Endometrial microvascular endothelial cells (primary cell): ENCODE data around the gene PGRMC1. TPM values are rescaled to one million over a fixed set of nuclear protein-coding genes. Genes with fewer than 3 reads are reported as not detected.
"Not testable (repeated sequence)": the region's sequence is repeated elsewhere in the genome, so short reads cannot be mapped to it uniquely, and the experiment has no call there.

ENCODE experiments used
- in situ Hi-C: cut with HindIII; loops from 2 replicates; pipeline ENCODE4 v1.10.0; 2017; ENCODE audit warnings: low sequenced_read_pairs, low pct_unique_long_range_greater_than_20kb; ENCODE audit errors: inconsistent ontology term
- total RNA-seq: library from RNA; depleted of rRNA; stranded (reverse); fragments of >200 nt; gene quantifications from one replicate; pipeline ENCODE4 v1.2.3, GENCODE V29; 2015; ENCODE audit errors: inconsistent ontology term

PGRMC1 gene
- total RNA-seq = 77.0 TPM

GRCh38 chrX:119235872-119236622 lies at the start of gene PGRMC1:
Gene PGRMC1, plus strand, starts transcription at chrX:119236285. Its CDS starts 79 bp downstream, at chrX:119236364.
- in situ Hi-C loops = no loop called here

GRCh38 chrX:119186763-119187162 lies 49.3 kb upstream of the PGRMC1 start:
- in situ Hi-C loops = no loop called here

DNA sequence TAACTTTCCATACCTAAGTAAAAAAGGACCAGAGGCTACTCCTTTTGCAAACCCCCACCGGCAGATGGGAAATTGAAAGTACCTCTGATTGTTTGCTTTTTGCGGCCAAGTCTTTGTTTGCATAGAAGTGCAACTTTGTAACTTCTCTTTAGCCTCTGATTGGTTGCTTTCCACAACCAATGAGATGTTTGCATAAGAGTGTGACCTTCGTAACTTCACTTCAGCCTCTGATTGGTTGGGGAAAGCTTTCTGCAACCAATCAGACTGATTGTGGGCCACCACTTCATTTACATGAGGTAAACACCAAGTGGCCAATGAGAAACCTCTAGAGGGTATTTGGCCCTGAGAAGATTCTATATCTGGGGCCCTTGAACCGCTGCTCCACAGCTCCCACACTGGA lies 48.8 kb upstream of the PGRMC1 start:
- in situ Hi-C loops = no loop called here

DNA sequence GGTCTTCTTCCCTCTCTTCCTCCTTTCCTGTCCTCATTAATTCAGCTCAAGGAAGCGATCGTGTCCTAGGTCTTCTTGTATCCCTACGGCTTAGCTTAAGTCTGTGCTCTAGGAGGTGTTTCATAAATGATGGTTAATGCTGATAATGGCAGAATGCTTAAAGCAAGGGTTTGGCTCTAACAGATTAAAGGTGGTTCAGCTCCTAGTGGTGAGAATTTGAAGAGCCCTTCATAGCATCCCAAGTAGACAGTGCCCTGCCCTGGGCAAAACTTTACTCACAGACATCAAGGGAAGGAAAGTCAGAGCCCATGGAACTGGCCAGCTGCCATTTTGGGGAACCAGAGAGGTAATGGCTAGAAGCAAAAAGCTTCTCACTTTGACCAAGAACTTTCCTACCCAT lies 47.0 kb upstream of the PGRMC1 start:
- in situ Hi-C loops = no loop called here

GRCh38 chrX:119189595-119189994 lies 46.5 kb upstream of the PGRMC1 start:
- in situ Hi-C loops = no loop called here

GRCh38 chrX:119190091-119190681 lies 45.9 kb upstream of the PGRMC1 start:
- in situ Hi-C loops = no loop called here

DNA sequence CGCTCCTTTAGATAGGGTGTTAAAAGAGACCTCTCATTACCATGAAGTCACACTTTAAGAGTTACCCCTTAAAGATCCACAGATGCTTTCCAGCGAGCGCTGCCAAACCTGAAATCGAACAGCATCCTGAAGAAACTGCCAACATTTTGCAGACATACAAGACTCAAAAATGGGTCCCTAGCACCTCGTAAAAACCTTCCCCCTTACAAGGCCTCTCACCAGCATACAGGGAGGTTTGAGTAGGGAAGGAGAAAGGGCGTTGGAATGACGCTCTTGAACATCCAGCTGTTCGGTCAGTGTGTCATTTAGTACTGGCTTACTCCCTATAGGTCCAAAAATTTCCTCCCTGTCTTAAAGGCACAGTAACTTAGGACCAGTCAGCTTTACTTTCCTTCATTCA lies 45.3 kb upstream of the PGRMC1 start:
- in situ Hi-C loops = no loop called here

GRCh38 chrX:119194621-119195020 lies 41.5 kb upstream of the PGRMC1 start:
- in situ Hi-C loops = no loop called here

DNA sequence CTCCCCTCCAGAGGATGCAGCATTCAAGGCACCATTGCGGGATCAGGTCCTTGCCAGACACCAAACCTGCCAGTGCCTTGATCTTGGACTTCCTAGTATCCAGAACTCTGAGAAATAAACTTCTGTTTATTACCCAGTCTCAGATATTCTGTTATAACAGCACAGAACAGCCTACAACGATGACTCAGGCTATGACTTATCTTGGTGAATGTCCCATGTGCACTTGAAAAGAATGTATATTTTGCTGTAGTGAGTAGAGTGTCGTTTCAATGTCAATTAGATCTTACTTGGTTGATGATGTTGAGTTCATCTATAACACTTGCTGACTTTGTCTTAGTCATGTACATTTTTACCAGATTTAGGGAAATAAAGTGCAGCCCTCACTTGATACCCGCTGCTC lies 34.5 kb upstream of the PGRMC1 start:
- in situ Hi-C loops = no loop called here

DNA sequence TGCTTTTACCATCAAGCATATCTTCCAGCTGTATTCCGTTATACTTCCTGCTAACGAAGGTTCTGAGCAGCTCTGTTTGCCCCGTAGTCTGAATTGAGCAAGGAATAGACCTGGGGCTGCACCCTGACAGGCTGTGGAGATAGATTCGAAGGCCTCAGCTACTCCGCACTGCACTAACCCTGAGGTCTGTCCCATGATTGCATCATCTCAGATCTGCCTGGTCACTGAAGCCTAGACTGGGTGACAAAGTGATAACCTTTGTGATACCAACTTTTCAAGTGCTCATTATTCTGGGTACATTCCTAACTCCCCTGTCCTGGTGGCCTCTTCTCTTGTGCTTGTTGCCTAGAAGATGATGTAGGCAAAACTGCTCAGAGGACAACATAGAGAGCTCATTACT lies 29.9 kb upstream of the PGRMC1 start:
- in situ Hi-C loops = no loop called here

GRCh38 chrX:119207483-119207882 lies 28.6 kb upstream of the PGRMC1 start:
- in situ Hi-C loops = not testable (repeated sequence)

GRCh38 chrX:119208401-119209057 lies 27.6 kb upstream of the PGRMC1 start:
- in situ Hi-C loops = no loop called here

DNA sequence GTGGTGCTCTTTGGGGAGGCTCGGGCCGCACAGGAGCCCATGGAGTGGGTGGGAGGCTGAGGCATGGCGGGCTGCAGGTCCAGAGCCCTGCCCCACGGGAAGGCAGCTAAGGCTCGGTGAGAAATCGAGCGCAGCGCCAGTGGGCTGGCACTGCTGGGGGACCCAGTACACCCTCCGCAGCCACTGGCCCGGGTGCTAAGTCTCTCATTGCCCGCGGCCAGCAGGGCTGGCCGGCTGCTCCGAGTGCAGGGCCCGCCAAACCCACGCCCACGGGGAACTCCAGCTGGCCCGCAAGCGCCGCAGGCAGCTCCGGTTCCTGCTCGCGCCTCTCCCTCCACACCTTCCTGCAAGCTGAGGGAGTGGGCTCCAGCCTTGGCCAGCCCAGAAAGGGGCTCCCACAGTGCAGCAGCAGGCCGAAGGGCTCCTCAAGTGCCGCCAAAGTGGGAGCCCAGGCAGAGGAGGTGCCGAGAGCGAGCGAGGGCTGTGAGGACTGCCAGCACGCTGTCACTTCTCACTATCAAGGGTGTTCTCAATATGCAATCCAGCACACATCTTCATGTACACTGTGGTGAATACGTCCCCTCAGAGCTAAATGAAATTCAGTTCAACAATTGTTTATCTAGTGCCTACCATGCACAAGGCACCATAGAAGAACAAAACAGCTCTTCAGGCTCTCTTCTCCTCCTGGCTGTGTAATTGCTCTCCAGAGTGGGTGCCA lies 25.0 kb upstream of the PGRMC1 start:
- in situ Hi-C loops = not testable (repeated sequence)

DNA sequence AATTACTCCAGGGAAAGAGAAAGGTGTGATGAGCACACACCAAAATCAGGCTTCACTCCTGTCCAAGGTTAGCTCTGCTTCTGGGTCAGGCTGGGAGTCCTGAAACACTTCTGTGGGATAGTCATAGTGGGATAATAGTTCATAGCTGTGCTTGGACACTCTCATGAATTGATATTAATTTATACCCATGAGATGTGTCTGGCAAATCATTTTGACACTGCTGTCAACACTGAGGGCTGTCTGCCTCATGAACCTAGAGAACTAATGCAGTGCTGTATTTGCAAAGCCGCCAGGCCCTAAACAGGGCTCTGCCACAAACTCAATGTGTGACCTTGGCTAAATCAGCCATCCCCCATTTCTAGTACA lies 24.5 kb upstream of the PGRMC1 start:
- in situ Hi-C loops = no loop called here

DNA sequence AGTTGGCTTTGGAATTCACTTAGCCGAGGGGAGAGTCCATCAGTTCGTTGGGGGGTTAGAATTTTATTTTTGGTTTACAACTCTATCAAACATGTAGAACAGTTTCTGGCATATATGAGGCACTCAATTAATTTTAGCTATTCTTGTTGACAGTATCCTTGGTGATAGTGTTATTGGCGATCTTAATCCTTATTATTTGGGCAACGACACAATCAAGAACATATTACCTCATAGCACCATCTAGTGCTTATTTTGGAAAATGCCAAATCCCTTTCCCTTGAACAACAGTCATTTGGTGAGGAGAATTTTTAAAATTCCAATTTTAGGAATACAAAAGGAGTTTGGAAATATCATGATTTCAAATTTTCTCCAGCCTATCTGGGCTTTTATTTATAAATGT lies 17.9 kb upstream of the PGRMC1 start:
- in situ Hi-C loops = no loop called here

DNA sequence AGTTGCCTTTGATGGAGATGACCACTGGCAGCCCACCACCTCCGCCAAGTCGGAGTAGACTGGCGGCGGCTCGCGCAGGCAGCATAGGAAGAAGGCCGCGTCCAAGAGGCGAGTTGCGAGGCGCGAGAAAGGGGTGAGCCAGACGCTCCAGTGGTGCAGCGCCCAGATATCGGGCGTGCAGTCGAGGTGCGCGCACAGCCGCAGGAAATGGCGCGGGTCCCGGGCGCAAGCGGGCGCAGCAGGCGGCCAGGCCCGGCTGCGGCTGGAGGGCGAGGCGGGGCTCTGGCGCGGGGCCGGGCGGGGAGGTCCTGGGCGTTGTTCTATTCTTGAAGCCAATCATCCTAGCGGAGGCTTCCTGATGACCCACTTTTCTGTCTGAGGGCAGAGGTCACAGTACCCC lies 13.2 kb upstream of the PGRMC1 start:
- in situ Hi-C loops = no loop called here

GRCh38 chrX:119223783-119224182 lies 12.3 kb upstream of the PGRMC1 start:
- in situ Hi-C loops = no loop called here

DNA sequence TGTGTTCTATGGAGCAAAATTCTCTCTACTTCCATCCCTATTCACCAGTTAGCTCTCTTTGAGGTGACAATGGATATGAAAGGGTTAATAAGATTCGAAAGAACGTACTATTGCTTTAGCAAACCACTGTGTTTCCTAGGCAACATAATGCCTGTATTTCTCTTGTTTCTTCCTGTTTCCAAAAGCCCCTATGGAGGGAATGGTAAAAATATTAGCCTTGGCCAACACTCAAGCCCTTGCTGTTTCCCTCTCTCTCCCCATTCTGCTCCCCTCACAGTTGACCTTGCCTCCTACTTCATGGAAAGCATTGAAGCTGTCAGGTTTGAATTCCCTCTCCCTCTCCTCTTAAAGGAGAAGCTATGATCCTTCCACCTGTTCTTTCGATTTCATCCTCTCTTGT lies 9.6 kb upstream of the PGRMC1 start:
- in situ Hi-C loops = no loop called here

DNA sequence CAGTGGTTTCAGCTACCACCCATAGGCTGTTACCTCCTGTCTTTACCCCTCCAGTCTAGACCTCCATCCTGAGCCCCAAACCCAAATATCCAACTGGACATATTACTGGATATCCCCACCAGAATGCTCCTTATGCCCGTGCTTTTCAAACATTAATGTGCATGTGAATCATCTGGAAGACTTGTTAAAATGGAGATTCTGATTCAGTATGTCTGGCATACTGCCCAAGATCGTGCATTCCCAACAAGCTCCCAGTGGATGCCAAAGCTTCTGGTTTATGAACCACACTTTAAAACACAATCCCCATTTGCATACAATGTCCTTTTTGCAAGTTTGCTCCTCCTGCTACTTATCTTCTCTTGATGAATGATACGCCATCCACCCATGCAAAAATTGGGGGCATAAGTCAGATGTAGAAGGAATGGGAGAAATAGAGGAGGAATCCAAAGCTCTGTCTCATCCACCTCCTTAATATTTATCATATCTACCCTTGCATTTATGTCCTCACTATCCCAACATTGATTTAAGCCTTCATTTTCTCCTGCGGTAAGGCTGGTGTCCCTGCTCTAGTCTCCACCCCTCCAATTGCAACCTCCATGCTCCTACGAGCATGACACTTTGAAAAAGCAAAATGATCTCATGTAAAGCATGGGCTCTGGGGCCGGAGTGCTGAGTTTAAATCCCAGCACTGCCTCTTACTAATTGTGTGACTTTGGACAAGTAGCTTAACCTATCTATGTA lies 7.4 kb upstream of the PGRMC1 start:
- in situ Hi-C loops = no loop called here
